GM23338 (cell line): Measurements from ENCODE around the gene ABI1. TPM values are rescaled to one million over a fixed set of nuclear protein-coding genes. Genes with fewer than 3 reads are reported as not detected.

Source experiments
- ATAC-seq: fragments of 200-7000 bp; cut with Tn5 transposase; 3 replicates; pipeline ENCODE4 v1.9.1; 2020
- DNase-seq: peaks from one replicate; pipeline ENCODE4 v3.0.0-alpha.2; 2015; ENCODE audit warnings: low spot score
- H2AFZ ChIP-seq: fragments of 200-600 bp; sonication (generic); 2 replicates; pipeline ENCODE4 v1.8.0; 2016; ENCODE audit warnings: antibody characterized with exemption, mild to moderate bottlenecking, moderate library complexity
- H3F3A ChIP-seq: fragments of 200-600 bp; sonication (generic); replicated peaks from 2 replicates; pipeline ENCODE4 v1.8.0; 2017; ENCODE audit warnings: antibody characterized with exemption, mixed run types, low read depth
- H3K27ac ChIP-seq: fragments of 200-600 bp; sonication (generic); 2 replicates; pipeline ENCODE4 v1.6.1; 2016; ENCODE audit warnings: low read depth
- H3K27me3 ChIP-seq: fragments of 200-600 bp; sonication (generic); 2 replicates; pipeline ENCODE4 v1.8.0; 2016; ENCODE audit warnings: mild to moderate bottlenecking, mixed run types, moderate library complexity; ENCODE audit not compliant: insufficient read depth
- H3K36me3 ChIP-seq: fragments of 200-600 bp; sonication (generic); 2 replicates; pipeline ENCODE4 v1.8.0; 2016; ENCODE audit warnings: mild to moderate bottlenecking; ENCODE audit not compliant: insufficient read depth
- H3K4me1 ChIP-seq: fragments of 200-600 bp; sonication (generic); 2 replicates; pipeline ENCODE4 v1.8.0; 2016; ENCODE audit warnings: mild to moderate bottlenecking, moderate library complexity; ENCODE audit not compliant: insufficient read depth
- H3K4me2 ChIP-seq: fragments of 200-600 bp; sonication (generic); 2 replicates; pipeline ENCODE4 v1.7.1; 2017; ENCODE audit warnings: mixed run types
- H3K4me3 ChIP-seq: fragments of 200-600 bp; sonication (generic); 2 replicates; pipeline ENCODE4 v1.6.1; 2016; ENCODE audit warnings: mixed run types
- H3K79me2 ChIP-seq: fragments of 200-600 bp; sonication (generic); replicated peaks from 2 replicates; pipeline ENCODE4 v1.8.0; 2017; ENCODE audit warnings: mild to moderate bottlenecking; ENCODE audit not compliant: insufficient read depth
- H3K9me2 ChIP-seq: fragments of 200-600 bp; sonication (generic); 2 replicates; pipeline ENCODE4 v1.8.0; 2017; ENCODE audit not compliant: insufficient read depth
- H4K20me1 ChIP-seq: fragments of 200-600 bp; sonication (generic); replicated peaks from 2 replicates; pipeline ENCODE4 v1.8.0; 2017; ENCODE audit warnings: mild to moderate bottlenecking; ENCODE audit not compliant: insufficient read depth
- H3K27ac Mint-ChIP-seq: 2 replicates; pipeline ENCODE4 v1.8.0; 2020; ENCODE audit warnings: inconsistent platforms, mild to moderate bottlenecking, moderate library complexity, mixed read lengths
- H3K27me3 Mint-ChIP-seq: 3 replicates; pipeline ENCODE4 v1.8.0; 2022; ENCODE audit warnings: low read depth, mild to moderate bottlenecking, moderate library complexity, mixed read lengths, inconsistent platforms; ENCODE audit not compliant: insufficient read depth, poor library complexity
- H3K36me3 Mint-ChIP-seq: 3 replicates; pipeline ENCODE4 v1.8.0; 2021; ENCODE audit warnings: low read depth, mild to moderate bottlenecking, inconsistent platforms, moderate library complexity, mixed read lengths
- H3K4me1 Mint-ChIP-seq: 3 replicates; pipeline ENCODE4 v1.8.0; 2020; ENCODE audit warnings: mild to moderate bottlenecking, inconsistent platforms, mixed read lengths
- H3K4me3 Mint-ChIP-seq: 3 replicates; pipeline ENCODE4 v1.8.0; 2021; ENCODE audit warnings: moderate library complexity, mild to moderate bottlenecking, inconsistent platforms, mixed read lengths
- H3K9me3 Mint-ChIP-seq: 3 replicates; pipeline ENCODE4 v1.8.0; 2020; ENCODE audit warnings: moderate library complexity, mild to moderate bottlenecking, inconsistent platforms, mixed read lengths
- CREB1 ChIP-seq: fragments of 250-450 bp; sonication (Bioruptor Pico); IDR thresholded peaks from 2 replicates; pipeline ENCODE4 v1.5.0; 2020; ENCODE audit warnings: low read depth, mild to moderate bottlenecking, moderate library complexity
- CTCF ChIP-seq, 2 experiments: fragments of 200-600 bp in 1 of 2; sonication (generic) in 1 of 2; conservative IDR thresholded peaks; 2 replicates each; pipeline versions ENCODE4 v1.5.1 to v1.6.1; 2016 to 2017; ENCODE audit warnings: antibody characterized with exemption in 2 of 2, low read depth in 2 of 2, mild to moderate bottlenecking in 2 of 2, moderate library complexity in 1 of 2
- EZH2 ChIP-seq: fragments of 200-600 bp; sonication (generic); IDR thresholded peaks from one replicate; pipeline ENCODE4 v1.8.0; 2017; ENCODE audit warnings: antibody characterized with exemption, mild to moderate bottlenecking, low read depth; ENCODE audit not compliant: unreplicated experiment
- EZH2phosphoT487 ChIP-seq: fragments of 200-600 bp; sonication (generic); IDR thresholded peaks from one replicate; pipeline ENCODE4 v1.8.1; 2018; ENCODE audit warnings: antibody characterized with exemption; ENCODE audit not compliant: unreplicated experiment
- JUNB ChIP-seq: IDR thresholded peaks from one replicate; pipeline ENCODE4 v1.6.1; 2016; ENCODE audit warnings: antibody characterized with exemption; ENCODE audit not compliant: unreplicated experiment
- NANOG ChIP-seq: IDR thresholded peaks from 2 replicates; pipeline ENCODE4 v1.6.1; 2016; ENCODE audit warnings: antibody characterized with exemption, borderline replicate concordance
- POLR2AphosphoS5 ChIP-seq: IDR thresholded peaks from 2 replicates; pipeline ENCODE4 v1.6.1; 2016; ENCODE audit warnings: antibody characterized with exemption, low read depth
- REST ChIP-seq: IDR thresholded peaks from one replicate; pipeline ENCODE4 v1.6.1; 2018; ENCODE audit warnings: antibody characterized with exemption; ENCODE audit not compliant: unreplicated experiment
- STAT1 ChIP-seq: IDR thresholded peaks from one replicate; pipeline ENCODE4 v1.6.1; 2016; ENCODE audit warnings: antibody characterized with exemption; ENCODE audit not compliant: unreplicated experiment
- ZNF114 ChIP-seq: fragments of 250-450 bp; sonication (Bioruptor Pico); IDR thresholded peaks from 2 replicates; pipeline ENCODE4 v1.5.0; 2020; ENCODE audit warnings: mild to moderate bottlenecking, moderate library complexity
- ZNF331 ChIP-seq: fragments of 250-450 bp; sonication (Bioruptor Pico); IDR thresholded peaks from 2 replicates; pipeline ENCODE4 v1.5.0; 2020; ENCODE audit warnings: low read depth, mild to moderate bottlenecking, moderate library complexity
- ZNF462 ChIP-seq: fragments of 250-450 bp; sonication (Bioruptor Pico); IDR thresholded peaks from 2 replicates; pipeline ENCODE4 v1.5.0; 2020; ENCODE audit warnings: mild to moderate bottlenecking, moderate library complexity
- polyA plus RNA-seq: library from polyadenylated mRNA; unstranded; fragments of >200 nt; fragmentation: Nextera tagmentation; extraction: Ambion mirVana; gene quantifications from 2 replicates; pipeline ENCODE4 v1.2.1, GENCODE V29; 2016
- total RNA-seq: library from RNA; depleted of rRNA; stranded (reverse); fragments of >200 nt; shearing (Covaris generic); gene quantifications from 2 replicates; pipeline ENCODE4 v1.2.3, GENCODE V29; 2014
- TF ChIP-seq, protein P1 (sequence below): IDR thresholded peaks from 2 replicates; pipeline ENCODE4 v1.6.1; 2016; ENCODE audit warnings: antibody characterized with exemption

ABI1 gene
- total and polyA plus RNA-seq, 2 experiments from 2014 or later: 22.3 to 30.7 TPM

DNA sequence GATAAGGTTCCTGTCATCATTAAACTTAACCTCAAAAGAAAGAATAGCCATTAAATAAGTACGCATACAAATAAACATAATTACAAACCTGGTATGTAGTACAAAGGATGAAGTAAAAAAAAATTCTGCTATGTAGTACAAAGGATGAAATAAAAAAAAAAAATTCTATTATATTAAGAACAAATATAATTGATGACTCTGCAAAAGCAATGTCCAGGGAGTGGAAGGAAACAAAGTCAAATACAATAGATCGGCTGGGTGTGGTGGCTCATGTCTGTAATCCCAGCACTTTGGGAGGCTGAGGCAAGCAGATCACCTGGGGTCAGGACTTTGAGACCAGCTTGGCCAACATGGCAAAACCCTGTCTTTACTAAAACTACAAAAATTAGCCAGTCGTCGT is 56.9 kb downstream of the ABI1 start:
- TF ChIP-seq JUNB (no peak), ZNF462 (no peak), ZNF114 (CRISPR knock-in tag) (no peak), STAT1 (no peak), EZH2phosphoT487 (no peak), REST (no peak), EZH2 (no peak), CREB1 (CRISPR knock-in tag) (no peak), ZNF331 (CRISPR knock-in tag) (no peak), POLR2AphosphoS5 (no peak), CTCF (conservative IDR thresholded peaks at IDR 0.05; ENCODE audit: low read depth in 2 of 2) (no peak), NANOG (no peak)
- TF ChIP-seq, protein P1, sequence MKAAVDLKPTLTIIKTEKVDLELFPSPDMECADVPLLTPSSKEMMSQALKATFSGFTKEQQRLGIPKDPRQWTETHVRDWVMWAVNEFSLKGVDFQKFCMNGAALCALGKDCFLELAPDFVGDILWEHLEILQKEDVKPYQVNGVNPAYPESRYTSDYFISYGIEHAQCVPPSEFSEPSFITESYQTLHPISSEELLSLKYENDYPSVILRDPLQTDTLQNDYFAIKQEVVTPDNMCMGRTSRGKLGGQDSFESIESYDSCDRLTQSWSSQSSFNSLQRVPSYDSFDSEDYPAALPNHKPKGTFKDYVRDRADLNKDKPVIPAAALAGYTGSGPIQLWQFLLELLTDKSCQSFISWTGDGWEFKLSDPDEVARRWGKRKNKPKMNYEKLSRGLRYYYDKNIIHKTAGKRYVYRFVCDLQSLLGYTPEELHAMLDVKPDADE: no peak
- Histone ChIP-seq H3F3A (no peaks in the 10 kb centered on the region), H3K36me3 (no peaks in the 10 kb centered on the region), H4K20me1 (peaks cover 7% of the 10 kb centered on the region; the same call in 1 of the 2 replicates), H3K79me2 (peaks cover 96% of the 10 kb centered on the region), H2AFZ (no peak overlapping the region), H3K4me1 (peaks cover 42% of the 10 kb centered on the region), H3K9me2 (no peaks in the 10 kb centered on the region), H3K4me2 (peak overlapping the region; percentile 21; the same call in 1 of the 2 replicates), H3K27ac (no peak overlapping the region), H3K27me3 (no peaks in the 10 kb centered on the region), H3K4me3 (no peak overlapping the region)
- Mint-ChIP-seq H3K4me3 (no peak overlapping the region), H3K27me3 (no peaks in the 10 kb centered on the region), H3K27ac (peak overlapping the region; percentile 64; the same call in 1 of the 2 replicates), H3K4me1 (peaks cover 40% of the 10 kb centered on the region), H3K36me3 (no peaks in the 10 kb centered on the region), H3K9me3 (no peaks in the 10 kb centered on the region)
- DNase-seq: no peak
- ATAC-seq: no peak
